Thymus (tissue), 11 donors: Measurements from ENCODE around the gene ZSCAN30. TPM values are rescaled to one million over a fixed set of nuclear protein-coding genes. Genes with fewer than 3 reads are reported as not detected.

Experiments used
- DNase-seq, 9 donors: peaks; one replicate each; pipeline ENCODE4 v3.0.0-alpha.2; 2013; ENCODE audit warnings: low spot score in 9 of 9, low read depth in 6 of 9, missing footprints in 1 of 9
- H3K27ac ChIP-seq, 2 donors: one replicate each; pipeline ENCODE4 v1.5.1; 2013; ENCODE audit warnings: control low read depth in 1 of 2, low read depth in 1 of 2, low read length in 1 of 2, mild to moderate bottlenecking in 1 of 2, moderate library complexity in 1 of 2
- H3K27me3 ChIP-seq, 2 donors: one replicate each; pipeline ENCODE4 v1.5.1; 2013; ENCODE audit warnings: low read length in 1 of 2; ENCODE audit not compliant: control insufficient read depth in 2 of 2, insufficient read depth in 1 of 2
- H3K36me3 ChIP-seq, 2 donors: one replicate each; pipeline ENCODE4 v1.5.1; 2013; ENCODE audit warnings: low read length in 1 of 2, mild to moderate bottlenecking in 1 of 2, moderate library complexity in 1 of 2; ENCODE audit not compliant: control insufficient read depth in 2 of 2, insufficient read depth in 2 of 2
- H3K4me1 ChIP-seq, 2 donors: one replicate each; pipeline ENCODE4 v1.5.1; 2013; ENCODE audit warnings: low read length in 2 of 2; ENCODE audit not compliant: control insufficient read depth in 2 of 2, insufficient read depth in 2 of 2
- H3K4me3 ChIP-seq, 2 donors: one replicate each; pipeline ENCODE4 v1.5.1; 2013; ENCODE audit warnings: low read length in 2 of 2, control low read depth in 1 of 2, mild to moderate bottlenecking in 1 of 2
- H3K9me3 ChIP-seq, 2 donors: one replicate each; pipeline ENCODE4 v1.5.1; 2013; ENCODE audit warnings: low read length in 1 of 2, mild to moderate bottlenecking in 1 of 2; ENCODE audit not compliant: control insufficient read depth in 2 of 2, insufficient read depth in 1 of 2
- WGBS: extraction: QIAGEN DNeasy Blood & Tissue Kit; methylation state at CpG from one replicate; pipeline ENCODE4 v1.1.7; 2013; 5-methylcytosine and 5-hydroxymethylcytosine counted together
- polyA plus RNA-seq: library from polyadenylated mRNA; stranded (reverse); fragments of 200-250 nt; gene quantifications from one replicate; pipeline ENCODE4 v1.2.3, GENCODE V29; 2013
- total RNA-seq: library from RNA; stranded (reverse); fragments of 120-200 nt; gene quantifications from one replicate; pipeline ENCODE4 v1.2.4, GENCODE V29; 2013
- donor health status: healthy.

Gene ZSCAN30
- total and polyA plus RNA-seq, 2 donors: 11.6 to 21.2 TPM

DNA sequence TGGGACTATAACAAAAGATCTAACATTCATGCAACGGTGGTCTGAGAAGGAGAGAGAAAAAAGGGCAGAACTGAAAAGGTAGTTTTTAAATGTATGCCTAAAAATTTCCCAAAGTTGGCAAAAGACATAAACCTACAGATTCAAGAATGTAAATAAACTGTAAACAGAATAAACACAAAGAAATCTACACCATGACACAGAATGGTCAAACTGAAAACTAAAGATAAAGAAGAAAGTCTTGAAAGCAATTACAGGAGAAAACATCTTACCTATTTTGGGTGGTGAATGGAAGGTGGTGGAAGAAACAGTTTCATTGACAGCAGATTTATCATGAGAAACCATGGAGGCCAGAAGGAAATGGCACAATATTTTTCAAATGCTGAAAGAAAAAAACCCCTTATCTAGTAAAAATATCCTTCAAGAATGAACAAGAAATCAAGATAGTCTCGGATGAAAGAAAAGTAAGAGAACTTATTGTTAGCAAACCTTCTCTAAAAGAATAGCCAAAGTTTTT lies 84.8 kb downstream of the ZSCAN30 start:
- Histone ChIP-seq H3K9me3 (no peaks in the 10 kb centered on the region), H3K27me3 (no peaks in the 10 kb centered on the region), H3K36me3 (no peaks in the 10 kb centered on the region), H3K4me3 (no peak overlapping the region), H3K27ac (no peak overlapping the region), H3K4me1 (no peaks in the 10 kb centered on the region)
- WGBS: 99% methylated on average over 2 of the region's 2 CpGs
- DNase-seq: no peak

DNA sequence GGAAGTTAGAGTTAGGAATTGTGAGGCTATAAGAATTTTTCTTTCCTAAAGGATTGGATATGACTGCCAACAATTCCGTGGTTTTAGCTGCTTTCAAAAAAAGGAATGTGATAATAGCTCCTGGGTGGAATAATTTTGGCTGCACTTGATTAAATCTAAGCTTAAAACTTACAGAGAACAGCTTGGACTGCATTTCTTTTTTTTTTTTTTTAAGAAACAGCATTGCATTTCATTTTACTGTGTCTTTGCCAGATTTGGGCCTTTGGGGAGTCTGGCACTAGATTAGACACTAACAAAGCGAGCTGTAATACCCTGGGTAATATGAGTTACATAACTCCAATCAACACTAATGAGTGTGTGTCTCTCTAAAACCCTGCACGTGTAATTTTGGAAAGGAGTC lies 87.0 kb downstream of the ZSCAN30 start:
- WGBS: 90% methylated on average over 3 of the region's 3 CpGs
- H3K36me3 ChIP-seq: no peaks in the 10 kb centered on the region
- no peak overlapping the region for H3K27ac ChIP-seq
- no peaks in the 10 kb centered on the region for H3K9me3 ChIP-seq
- no peak for DNase-seq
- no peaks in the 10 kb centered on the region for H3K27me3 ChIP-seq
- no peaks in the 10 kb centered on the region for H3K4me1 ChIP-seq
- no peak overlapping the region for H3K4me3 ChIP-seq

DNA sequence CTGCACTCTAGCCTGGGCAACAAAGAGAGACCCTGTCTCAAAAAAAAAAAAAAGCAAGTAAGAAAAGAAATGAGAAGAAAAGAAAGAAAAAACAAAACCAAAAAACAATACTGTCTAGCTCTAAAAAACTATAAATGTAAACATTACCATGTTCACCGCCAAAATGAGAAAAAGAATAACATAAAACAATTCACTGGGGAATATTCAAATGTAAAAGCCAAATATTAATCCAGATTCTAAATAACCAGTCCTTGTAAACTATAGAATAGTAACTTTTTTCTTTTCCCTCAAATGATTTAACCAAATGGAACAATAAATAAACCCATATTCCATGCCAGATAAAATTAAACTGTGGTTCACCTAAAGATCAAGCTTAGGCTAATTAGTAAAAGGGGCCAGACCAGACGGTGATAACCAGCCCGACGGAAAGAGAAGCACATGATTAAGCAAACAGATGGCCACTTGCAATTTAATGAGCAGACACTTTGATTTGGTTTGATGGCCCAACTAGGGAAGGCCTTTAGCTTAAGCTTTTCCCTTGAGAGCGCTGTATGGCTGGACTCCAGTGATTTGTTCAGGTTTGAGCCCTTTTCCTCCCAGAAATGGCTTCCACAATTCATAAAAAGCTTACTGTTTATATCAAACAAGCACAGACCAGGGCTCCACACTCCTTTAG lies 88.6 kb downstream of the ZSCAN30 start:
- H3K36me3 ChIP-seq: no peaks in the 10 kb centered on the region
- no peak overlapping the region for H3K4me3 ChIP-seq
- WGBS: 96% methylated on average over 5 of the region's 5 CpGs

More for the DNA sequence above, 88.6 kb downstream of the ZSCAN30 start:
- H3K27ac ChIP-seq: no peak overlapping the region
- no peaks in the 10 kb centered on the region for H3K9me3 ChIP-seq
- H3K4me1 ChIP-seq: no peaks in the 10 kb centered on the region
- DNase-seq: no peak
- no peaks in the 10 kb centered on the region for H3K27me3 ChIP-seq

Other genes starting within 250 kb of the ZSCAN30 start
- gene MAPRE2, start 248.8 kb downstream of the ZSCAN30 start, total RNA-seq: 55.2 TPM
- gene MAPRE2, start 248.8 kb downstream of the ZSCAN30 start, polyA plus RNA-seq: 41.2 TPM
- 19.5 TPM for gene ZNF397, start 49.2 kb downstream of the ZSCAN30 start, total RNA-seq
- 19.7 TPM for gene ZNF397, start 49.2 kb downstream of the ZSCAN30 start, polyA plus RNA-seq
- gene ZNF24, start 54.2 kb upstream of the ZSCAN30 start, total RNA-seq: 47.5 TPM
- gene ZNF24, start 54.2 kb upstream of the ZSCAN30 start, polyA plus RNA-seq: 24.6 TPM
- 1.7 TPM for gene ZNF396, start 87.1 kb upstream of the ZSCAN30 start, total RNA-seq
- gene ZNF396, start 87.1 kb upstream of the ZSCAN30 start, polyA plus RNA-seq: 4.3 TPM
- 7.1 TPM for gene INO80C, start 207.7 kb upstream of the ZSCAN30 start, total RNA-seq
- gene INO80C, start 207.7 kb upstream of the ZSCAN30 start, polyA plus RNA-seq: 32.6 TPM